HG03097 (cell line): ENCODE data around the gene CEACAM3.

ENCODE experiments used
- ATAC-seq: cut with Tn5 transposase; IDR thresholded peaks from one replicate; pipeline ENCODE4 v1.9.1; 2021; ENCODE audit not compliant: unreplicated experiment, low FRiP score

Gene CEACAM3

DNA sequence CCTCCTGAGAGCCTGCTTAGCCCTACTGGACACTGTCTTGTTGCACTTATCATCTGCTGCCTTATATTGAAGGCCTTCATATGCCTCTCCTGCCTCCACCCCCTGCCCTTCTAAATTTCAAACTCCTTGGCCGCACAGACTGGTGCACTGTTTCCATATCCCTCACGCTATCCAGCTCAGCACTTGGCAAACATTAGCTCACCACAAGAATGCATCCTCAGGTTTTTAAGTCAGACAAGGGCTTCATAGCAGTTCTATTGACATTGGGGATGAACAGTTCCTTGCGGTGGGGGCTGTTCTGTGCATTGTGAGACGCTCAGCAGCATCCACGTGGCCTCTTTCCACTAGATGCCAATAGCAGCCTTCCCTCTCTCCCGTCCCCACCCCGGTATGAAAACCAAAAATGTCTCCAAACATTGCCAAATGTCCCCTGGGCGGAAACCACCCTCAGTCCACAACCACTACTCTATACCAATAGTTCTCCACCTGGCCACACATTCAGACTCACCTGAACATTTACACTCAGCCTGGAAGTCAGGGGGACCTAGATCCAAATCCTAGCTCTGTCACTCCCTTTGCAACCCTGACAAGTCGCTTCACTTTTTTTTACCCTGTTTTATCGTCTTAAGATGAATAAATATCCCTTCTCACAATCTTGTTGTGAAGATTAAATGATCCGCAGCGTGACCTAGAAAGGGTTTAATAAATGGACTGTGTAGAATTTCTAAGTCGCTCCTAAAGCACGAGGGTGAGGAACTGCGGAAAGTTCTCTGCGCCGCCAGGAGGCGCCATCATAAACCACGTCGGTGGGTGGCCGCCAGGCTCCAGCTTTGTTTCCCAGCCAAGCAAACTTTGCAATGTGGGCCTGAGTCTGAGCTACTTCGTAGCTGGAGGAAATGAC lies 3.6 kb upstream of the CEACAM3 start:
- ATAC-seq, result no peak

DNA sequence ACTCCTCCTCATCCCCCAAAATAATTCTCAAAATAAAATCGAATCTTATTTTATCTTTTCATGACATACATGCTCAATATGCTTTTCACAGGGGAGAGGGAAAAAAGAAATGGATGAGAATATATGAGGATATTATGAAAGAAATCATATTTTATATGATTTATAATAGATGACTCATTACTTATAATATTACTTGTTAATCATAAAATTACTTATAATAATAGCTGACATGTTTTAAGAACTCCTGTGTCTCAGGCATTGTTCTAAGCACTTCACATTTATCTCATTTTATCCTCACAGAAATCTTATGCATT lies 3.0 kb upstream of the CEACAM3 start:
- no peak for ATAC-seq

DNA sequence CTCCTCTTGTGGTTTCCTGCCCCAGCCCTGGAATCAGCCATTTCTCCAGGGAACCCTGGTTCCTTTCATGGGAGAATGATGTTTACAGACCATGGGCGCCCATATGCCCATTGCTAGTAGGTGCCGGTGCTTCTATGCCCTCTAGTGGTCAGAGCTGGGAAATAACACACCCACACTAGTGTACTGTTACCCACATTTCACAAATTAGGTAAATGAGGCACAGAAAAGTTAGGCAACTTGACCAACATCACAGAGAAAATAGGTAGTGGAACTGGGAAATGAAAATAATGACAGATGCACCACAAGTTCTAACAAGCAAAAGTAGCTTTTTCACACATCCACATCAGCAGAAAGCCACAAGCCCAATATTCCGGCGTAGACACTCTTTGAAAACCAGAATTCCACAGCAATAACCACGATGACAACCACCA lies 1.3 kb upstream of the CEACAM3 start:
- ATAC-seq, result no peak

DNA sequence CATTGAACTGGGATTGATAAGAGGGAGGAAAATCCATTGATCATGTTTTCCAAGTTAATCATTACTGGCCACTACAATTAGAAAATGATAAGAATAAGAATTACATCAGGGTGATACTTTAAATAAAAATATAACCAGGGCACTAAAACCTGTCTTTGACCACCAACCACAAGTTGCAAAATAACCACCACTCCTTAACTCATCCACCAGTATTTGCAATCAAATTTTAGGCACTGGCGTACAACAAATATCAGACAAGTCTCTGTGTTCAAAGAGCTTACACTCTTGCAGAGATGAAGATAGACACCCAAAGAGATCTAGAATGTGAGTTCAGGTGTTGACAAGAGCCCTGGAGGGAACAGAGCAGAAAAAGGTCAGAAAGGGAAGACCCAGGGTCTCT lies 514 bp downstream of the CEACAM3 start:
- ATAC-seq, result no peak

DNA sequence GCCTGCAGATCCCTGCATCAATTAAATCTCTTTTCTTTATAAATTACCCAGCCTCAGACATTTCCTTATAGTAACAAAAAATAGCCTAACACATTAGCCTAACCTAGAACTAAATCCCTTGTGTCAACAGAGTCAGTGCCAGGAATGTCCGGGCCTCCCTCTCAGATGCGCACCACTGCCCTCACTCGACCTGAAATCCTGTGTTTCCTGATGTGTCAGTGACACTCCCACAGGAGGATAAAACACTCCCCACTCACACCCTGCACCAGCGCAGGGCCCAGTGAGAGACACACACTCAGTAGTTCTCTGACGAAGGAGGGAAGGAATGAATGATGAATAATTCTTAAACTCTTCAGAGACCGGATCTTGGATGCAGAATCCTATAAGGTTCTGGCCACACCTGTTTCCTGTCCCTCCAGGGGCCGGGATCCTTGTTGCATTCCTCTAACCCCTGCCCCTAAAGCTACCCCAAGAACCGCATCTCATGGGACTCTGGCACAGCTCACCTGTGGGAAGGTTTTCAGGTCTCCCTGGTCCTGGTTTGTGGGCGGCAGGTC lies 3.1 kb downstream of the CEACAM3 start:
- no peak for ATAC-seq

DNA sequence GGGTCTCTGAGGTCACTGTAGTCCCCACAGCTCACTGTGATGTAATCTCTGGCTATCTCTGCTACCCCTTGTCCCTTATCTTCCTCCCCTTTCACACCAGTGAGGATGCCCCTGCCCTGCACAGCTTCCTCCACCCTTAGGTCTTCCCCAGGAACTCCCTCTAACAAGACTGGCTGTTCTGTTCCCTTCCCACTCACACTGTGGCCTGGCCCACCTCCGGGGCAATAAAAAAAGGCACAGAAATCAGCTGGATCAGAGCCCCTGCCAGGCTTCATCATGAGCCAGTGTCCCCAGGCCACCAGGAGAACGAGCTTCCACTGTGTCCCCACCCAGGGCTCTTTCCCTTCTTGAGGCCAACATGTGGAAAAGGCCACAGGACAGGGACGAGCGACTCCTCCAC lies 4.6 kb downstream of the CEACAM3 start:
- ATAC-seq, result no peak

DNA sequence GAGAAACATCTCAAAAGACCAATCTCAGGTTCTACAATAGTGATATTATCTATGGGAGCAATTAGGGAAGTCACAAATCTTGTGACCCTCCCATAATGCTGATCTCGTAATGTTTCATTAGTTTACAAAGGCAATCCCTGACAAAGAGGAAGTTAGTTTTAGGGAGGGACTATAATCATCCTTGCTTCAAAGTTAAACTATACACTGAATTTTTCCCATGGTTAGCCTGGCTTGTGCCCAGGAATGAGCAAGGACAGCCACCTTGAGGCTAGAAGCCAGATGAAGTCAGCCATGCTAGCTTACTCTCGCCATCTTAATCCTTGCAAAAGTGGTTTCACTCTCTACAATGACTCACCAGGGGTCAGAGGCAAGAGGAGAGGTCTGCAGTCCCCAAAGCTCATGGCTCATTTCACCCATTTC lies 5.4 kb downstream of the CEACAM3 start:
- no peak for ATAC-seq

DNA sequence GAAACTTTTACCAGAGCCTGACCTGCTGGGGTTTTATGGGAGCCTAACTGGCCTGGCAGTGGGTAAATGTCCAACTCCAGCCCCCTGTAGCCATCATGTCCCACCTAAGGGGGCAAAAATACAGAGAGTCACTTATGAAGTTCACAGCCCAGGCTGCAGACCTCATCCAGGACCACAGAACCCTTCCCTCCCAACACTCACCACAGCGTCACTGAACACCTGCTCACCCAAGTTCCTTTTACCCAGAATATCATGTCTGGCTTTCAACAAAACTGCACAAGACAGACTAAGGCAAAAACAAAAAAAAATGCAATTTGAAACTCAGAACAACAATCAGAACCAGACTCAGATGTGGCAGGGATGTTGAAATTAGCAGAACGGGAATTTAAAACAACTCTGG lies 6.4 kb downstream of the CEACAM3 start:
- no peak for ATAC-seq

DNA sequence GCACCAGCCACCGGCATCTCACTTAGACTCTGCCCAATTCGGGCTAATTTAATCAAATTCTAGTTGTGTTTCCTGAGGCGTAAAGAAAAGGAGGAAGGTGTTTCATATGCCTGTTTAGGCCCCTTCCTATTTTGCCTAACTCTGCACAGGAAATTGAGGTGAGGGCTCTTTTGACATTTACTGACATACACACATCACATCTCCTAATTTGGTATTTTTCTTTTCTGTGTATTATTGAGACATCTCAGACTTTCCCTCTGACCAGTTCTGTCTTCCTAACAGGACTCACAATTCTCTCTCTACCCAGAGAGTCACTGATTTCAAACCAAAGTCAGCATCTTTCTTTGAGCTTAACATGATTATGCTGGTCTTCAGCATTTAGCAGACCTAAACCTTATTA lies 7.9 kb downstream of the CEACAM3 start:
- ATAC-seq, result no peak

DNA sequence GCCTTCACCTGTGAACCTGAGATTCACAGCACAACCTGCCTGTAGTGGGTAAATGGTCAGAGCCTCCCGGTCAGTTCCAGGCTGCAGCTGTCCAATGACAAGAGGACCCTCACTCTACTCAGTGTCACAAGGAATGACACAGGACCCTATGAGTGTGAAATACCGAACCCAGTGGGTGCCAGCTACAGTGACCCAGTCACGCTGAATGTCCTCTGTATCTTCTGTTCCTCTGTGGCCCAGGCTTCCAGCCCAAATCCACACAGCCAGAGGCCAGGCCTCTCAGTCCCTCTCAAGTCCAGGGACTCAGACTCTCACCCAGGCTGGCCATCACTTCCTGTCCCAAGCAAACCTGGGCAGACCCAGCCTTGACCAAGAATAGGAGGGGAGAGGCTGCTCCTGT lies 10.8 kb downstream of the CEACAM3 start:
- ATAC-seq, result no peak

DNA sequence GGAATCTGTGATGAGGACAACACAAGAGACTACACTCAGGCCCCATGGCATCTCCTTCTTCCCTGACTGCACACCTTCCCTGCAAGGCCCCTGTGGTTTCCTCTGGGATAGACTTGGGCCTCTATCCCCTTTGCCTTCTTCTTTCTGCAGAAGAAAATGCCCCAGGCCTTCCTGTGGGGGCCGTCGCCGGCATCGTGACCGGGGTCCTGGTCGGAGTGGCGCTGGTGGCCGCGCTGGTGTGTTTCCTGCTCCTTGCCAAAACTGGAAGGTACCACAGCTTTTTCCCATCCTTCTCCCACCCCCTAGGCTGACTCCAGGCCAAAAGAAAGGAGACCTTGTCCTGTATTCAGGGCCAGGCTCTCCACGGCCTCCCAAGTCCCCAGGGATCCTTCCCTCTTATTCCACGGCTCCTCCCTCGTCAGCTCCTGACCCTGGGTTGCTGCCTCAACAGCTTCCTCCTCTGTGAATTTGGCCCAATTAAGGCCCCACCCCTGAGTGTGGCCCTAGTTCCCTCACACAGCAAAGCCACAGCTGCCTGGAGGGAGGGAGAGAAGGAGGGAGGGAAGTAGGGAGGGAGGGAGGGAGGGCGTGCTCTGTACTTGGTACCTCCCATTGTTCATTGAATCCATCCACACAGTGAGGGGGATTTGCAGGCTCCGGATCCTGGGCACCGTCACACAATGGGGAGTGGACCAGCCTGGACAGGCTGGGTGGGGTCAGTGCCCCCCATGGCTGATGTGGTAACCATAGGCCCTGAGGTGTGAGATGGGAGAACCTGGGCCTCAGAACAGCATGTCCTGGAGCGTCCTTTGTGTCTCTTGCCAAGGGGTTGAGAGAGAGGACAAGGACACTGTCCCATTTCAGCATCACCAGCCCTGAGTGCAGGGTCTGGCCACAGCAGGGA lies 12.5 kb downstream of the CEACAM3 start:
- no peak for ATAC-seq

DNA sequence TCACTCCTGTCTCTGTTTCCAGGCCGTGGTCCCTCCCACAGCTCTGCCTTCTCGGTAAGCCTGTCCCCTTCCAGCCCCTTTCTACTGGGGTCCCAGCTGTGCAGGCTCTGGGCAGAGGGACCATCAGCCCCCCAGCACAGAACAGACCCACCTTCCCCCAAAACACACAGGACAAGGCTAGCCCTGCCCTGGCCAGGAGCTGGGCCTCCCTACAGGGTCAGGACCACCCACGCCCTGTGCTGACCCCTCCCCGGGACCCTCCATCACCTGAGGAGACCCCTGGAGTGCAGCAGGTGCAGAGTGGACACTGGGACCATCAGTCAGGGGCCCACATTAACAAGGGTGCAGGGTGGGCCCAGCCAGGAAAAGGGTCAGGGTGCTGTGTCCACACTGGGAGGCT lies 13.9 kb downstream of the CEACAM3 start:
- no peak for ATAC-seq

DNA sequence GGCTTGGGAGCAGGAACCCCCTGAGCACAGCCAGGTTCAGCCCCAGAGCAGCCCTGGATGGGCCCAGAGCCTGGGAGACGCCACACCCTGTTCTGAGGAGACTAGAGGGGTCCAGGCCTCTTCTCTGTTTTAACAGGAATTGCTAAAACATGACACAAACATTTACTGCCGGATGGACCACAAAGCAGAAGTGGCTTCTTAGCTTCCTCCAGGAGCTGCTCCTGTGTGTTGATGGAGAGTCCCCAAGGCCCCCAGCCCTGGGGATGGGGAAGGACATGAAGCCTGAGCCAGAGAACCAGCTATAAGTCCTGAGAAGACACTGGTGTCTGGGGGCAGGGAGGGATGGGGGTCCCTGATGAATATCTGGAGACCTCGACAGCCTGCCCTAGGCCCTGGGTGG lies 14.6 kb downstream of the CEACAM3 start:
- ATAC-seq, result no peak

DNA sequence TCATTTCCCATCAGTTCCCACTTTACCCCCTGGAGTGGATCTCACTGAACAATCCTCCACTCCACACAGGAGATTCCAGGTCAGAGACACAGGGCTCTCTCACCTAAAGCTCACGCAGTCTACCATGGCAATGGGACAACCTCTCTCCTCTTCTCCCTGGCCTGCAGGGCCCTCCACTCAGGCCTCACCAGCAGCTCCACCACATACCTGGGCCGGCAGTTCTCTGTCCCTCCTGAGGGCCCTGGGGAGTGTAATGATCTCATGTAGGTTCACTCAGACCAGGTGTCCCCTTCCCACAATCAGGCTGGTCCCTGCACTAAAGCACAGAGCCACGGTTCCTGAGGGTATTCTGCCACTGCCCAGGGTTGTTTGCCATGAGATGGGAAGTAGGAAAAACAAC lies 15.6 kb downstream of the CEACAM3 start:
- ATAC-seq, result no peak

DNA sequence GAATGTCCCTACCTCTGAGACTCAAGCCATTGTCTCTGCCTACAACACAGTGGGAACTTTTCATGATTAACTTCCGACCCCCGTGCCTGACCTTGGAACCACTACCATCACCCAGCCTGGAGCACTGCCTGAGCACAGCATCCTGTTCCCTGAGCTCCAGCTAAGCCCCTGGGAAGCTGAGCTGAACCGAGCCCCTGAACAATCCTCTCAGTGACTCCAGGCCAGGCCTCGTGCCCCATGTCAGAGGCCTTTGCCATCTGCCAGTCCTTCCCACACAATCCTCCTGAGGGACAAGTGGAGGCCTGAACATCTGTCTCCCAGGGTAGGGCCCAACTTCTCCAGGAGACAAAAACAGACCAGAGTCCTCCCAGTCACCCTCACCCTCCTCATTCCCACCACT lies 17.5 kb downstream of the CEACAM3 start:
- ATAC-seq, result no peak

DNA sequence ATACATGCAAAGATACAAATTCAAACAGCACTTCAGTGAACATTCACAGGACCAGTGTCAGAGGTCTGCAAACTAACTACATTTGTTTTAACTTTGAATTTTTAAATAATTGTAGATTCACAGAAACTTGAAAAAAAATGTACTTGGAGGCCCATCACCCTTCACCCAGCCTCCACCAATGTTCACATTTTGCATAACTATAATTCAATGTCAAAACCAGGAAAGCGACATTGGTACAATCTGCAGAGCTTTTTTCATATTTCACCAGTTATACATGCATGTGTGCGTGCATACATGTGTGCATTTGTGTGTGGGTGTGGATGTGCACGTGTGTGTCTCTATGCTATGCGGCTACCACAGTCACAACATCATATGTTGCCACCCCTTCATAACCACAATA lies 18.9 kb downstream of the CEACAM3 start:
- no peak for ATAC-seq

DNA sequence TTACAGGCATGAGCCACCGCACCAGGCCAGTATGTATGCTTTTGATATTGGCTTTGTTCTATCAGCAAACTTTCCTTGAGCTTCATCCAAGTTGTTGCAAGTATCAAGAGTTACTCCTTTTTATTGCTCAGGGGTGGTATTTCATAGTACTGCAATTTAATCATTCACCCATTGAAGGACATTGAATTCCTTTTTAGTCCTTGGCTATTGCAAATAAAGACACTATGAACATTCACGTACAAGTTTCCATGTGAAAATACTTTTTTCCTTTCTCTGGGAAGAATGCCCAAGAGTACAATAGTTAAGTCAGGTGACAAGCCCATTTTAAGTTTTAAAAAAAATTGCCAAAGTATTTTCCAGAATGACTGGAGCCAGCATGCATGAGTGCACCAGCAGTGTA lies 20.4 kb downstream of the CEACAM3 start:
- no peak for ATAC-seq

DNA sequence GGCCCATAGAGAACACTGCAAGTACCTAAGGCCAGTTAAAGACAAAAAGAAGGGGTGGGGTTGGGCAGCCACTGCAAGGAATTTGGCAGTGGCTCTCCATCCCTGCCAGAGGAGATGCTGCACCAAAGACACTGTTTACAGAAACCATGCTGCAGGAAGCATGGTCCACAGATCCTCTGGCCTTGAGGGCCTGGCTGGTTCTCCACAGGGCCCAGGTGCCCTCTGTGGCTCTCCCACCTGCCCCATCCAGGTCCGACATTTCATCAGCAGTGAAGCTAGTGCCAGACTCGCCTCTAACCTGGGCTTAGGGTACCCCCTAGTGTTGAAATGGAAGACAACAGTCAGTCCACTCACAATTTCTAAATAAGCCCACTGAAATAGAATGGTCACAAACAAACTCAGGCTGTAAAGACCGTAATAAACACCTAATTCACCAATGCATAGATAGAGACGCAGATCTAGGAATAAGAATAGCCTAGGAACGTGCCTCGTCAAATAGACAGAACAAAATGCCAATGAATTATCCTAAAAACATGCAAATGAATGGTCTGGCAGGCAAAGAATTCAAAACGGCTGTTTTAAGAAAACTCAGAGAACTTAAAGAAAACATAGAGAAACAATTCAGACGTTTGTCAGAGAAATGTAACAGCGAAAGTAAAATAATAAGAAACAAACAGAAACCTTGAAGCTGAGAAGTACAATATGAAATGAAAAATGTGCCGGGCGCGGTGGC lies 24.8 kb downstream of the CEACAM3 start:
- ATAC-seq, result no peak

DNA sequence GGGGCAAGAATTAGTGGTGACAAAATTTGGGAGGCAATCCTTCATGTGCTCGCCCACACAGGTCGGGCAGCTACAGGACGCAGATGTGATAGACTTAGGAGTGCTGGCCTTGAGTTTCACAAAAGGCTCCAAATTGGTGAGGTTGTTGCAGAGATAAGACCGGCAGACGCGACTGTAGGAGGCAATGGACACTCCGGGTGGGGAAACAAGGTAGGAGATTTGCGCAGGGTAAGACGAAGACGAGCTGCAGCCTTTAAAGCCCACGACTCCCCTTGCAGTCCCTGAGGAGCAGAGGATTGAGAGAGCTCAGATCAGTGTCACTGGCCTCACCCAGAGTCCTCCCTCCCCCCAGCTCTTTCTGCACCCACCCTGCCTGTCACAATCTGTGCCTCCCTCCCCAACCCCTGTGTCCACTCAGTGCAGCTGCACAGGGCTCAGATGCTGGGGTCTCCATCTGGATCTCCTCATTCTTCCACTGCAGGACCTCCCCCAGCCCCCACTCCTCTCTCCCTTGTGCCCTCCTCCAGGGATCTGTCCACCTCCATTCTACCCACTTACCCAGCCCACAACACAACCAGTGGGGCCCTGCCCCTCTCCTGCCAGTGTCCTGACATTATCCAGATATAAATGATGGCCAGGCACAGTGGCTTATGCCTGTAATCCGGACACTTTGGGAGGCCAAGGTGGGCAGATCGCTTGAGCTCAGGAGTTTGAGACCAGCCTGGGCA lies 41.8 kb downstream of the CEACAM3 start:
- ATAC-seq, result no peak

DNA sequence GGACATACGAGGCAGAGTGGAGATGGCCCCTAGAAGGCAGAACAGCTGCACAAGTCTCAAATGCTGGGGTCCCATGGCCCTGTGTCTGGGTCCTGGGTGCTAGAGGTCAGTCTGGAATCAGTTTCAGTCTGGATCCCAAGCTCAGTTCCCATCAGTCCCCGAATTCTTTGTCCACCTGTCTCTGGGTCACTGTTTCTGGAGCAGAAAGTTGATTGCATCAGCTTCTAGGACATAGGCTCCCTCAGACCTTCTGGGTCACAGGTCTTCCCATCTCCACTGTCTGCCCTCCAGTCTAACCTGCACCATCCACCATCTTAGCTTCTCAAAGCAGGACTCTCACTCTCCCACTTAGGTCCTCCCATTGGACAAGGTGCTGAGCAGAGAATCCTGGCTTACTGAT lies 42.8 kb downstream of the CEACAM3 start:
- ATAC-seq, result no peak
